Vagina (tissue), 2 donors: Measurements from ENCODE around the gene ZNF669. TPM values are rescaled to one million over a fixed set of nuclear protein-coding genes. Genes with fewer than 3 reads are reported as not detected.

ENCODE experiments used
- DNase-seq, 2 donors: peaks; one replicate each; pipeline ENCODE4 v3.0.0-alpha.2; 2017; ENCODE audit errors: extremely low spot score in 2 of 2
- H3K27ac ChIP-seq: fragments of 200-600 bp; sonication (generic); one replicate; pipeline ENCODE4 v1.5.1; 2019
- H3K27me3 ChIP-seq: fragments of 200-600 bp; sonication (generic); one replicate; pipeline ENCODE4 v1.5.1; 2019
- H3K36me3 ChIP-seq, 2 donors: fragments of 200-600 bp; sonication (generic); one replicate each; pipeline ENCODE4 v1.5.1; 2017 to 2019
- H3K4me1 ChIP-seq: fragments of 200-600 bp; sonication (generic); one replicate; pipeline ENCODE4 v1.5.1; 2019
- H3K4me3 ChIP-seq, 2 donors: fragments of 200-600 bp; sonication (generic); 1 replicate in 1 of 2; 2 replicates in 1 of 2; pipeline ENCODE4 v1.5.1; 2016 to 2019
- H3K9me3 ChIP-seq: fragments of 200-600 bp; sonication (generic); one replicate; pipeline ENCODE4 v1.5.1; 2019
- POLR2A ChIP-seq, 2 donors: fragments of 450-650 bp; IDR thresholded peaks; one replicate each; pipeline ENCODE4 v1.6.1; 2017; ENCODE audit warnings: antibody characterized with exemption in 2 of 2, mild to moderate bottlenecking in 2 of 2, moderate library complexity in 2 of 2
- POLR2AphosphoS5 ChIP-seq, 2 donors: sonication (generic); formaldehyde crosslinking; IDR thresholded peaks; one replicate each; pipeline ENCODE4 v1.9.0; 2017; ENCODE audit warnings: antibody characterized with exemption in 2 of 2, mild to moderate bottlenecking in 2 of 2, low read depth in 1 of 2; ENCODE audit not compliant: insufficient read depth in 1 of 2
- intact Hi-C: fragments of 100-400 bp; cut with DNase I; formaldehyde crosslinking; loops from one replicate; pipeline ENCODE4 v1.15.1; 2023
- total RNA-seq: library from RNA; depleted of rRNA; stranded (reverse); fragments of >200 nt; gene quantifications from one replicate; pipeline ENCODE4 v1.2.3, GENCODE V29; 2016
- TF ChIP-seq, protein P1 (sequence below), 3 experiments: fragments of 450-650 bp in 2 of 3; fragments of 200-600 bp in 1 of 3; sonication (generic) in 1 of 3; IDR thresholded peaks; one replicate each; pipeline ENCODE4 v1.5.1; 2017 to 2019; ENCODE audit warnings: antibody characterized with exemption in 3 of 3, mild to moderate bottlenecking in 2 of 3, moderate library complexity in 2 of 3

ZNF669 gene
- total RNA-seq, 1 donor from 2014 or later = 5.4 TPM

- H3K36me3 ChIP-seq = no peaks in the 10 kb centered on the region
- intact Hi-C loops = no loop called here
- no peaks in the 10 kb centered on the region for H3K4me1 ChIP-seq
- H3K4me3 ChIP-seq = no peak overlapping the region
- no peaks in the 10 kb centered on the region for H3K27me3 ChIP-seq
- TF ChIP-seq POLR2AphosphoS5 (IDR thresholded peaks at IDR 0.05; ENCODE audit: insufficient read depth in 1 of 2, low read depth in 1 of 2) (no peak), POLR2A (IDR thresholded peaks at IDR 0.05) (no peak)
- TF ChIP-seq, protein P1, sequence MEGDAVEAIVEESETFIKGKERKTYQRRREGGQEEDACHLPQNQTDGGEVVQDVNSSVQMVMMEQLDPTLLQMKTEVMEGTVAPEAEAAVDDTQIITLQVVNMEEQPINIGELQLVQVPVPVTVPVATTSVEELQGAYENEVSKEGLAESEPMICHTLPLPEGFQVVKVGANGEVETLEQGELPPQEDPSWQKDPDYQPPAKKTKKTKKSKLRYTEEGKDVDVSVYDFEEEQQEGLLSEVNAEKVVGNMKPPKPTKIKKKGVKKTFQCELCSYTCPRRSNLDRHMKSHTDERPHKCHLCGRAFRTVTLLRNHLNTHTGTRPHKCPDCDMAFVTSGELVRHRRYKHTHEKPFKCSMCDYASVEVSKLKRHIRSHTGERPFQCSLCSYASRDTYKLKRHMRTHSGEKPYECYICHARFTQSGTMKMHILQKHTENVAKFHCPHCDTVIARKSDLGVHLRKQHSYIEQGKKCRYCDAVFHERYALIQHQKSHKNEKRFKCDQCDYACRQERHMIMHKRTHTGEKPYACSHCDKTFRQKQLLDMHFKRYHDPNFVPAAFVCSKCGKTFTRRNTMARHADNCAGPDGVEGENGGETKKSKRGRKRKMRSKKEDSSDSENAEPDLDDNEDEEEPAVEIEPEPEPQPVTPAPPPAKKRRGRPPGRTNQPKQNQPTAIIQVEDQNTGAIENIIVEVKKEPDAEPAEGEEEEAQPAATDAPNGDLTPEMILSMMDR (IDR thresholded peaks at IDR 0.05) = no peak
- H3K27ac ChIP-seq = no peak overlapping the region
- H3K9me3 ChIP-seq = no peaks in the 10 kb centered on the region
- DNase-seq = no peak
These were observed 33.5 kb downstream of the ZNF669 start for GRCh38 chr1:247070645-247071044.

- TF ChIP-seq POLR2A (IDR thresholded peaks at IDR 0.05) (no peak), POLR2AphosphoS5 (IDR thresholded peaks at IDR 0.05; ENCODE audit: insufficient read depth in 1 of 2, low read depth in 1 of 2) (no peak)
- TF ChIP-seq, protein P1 (IDR thresholded peaks at IDR 0.05) = no peak
- intact Hi-C loops = no loop called here
- no peaks in the 10 kb centered on the region for H3K9me3 ChIP-seq
- H3K27ac ChIP-seq = no peak overlapping the region
- H3K36me3 ChIP-seq = no peaks in the 10 kb centered on the region
- no peak for DNase-seq
- H3K4me3 ChIP-seq = no peak overlapping the region
- H3K27me3 ChIP-seq = no peaks in the 10 kb centered on the region
- H3K4me1 ChIP-seq = no peaks in the 10 kb centered on the region
These were observed 39.9 kb downstream of the ZNF669 start for GRCh38 chr1:247064304-247064703.

DNA sequence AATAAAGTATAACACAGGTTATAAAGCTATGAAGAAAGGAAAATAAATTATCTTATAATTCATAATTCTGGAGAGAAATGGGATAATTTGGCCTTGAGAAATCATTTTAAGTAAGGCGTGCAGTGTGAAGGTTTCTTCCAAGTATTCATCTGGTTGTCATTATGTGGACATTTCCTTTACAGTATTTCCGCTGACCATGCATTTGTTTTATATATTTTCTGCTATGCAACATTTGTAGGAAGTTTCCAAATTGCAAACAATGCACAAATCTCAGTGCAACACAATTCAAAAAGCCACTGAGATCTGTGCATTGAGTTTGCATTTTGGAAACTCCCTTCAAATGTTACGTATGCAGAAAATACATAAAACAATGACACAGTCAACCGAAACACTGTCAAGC, 43.4 kb downstream of the ZNF669 start:
- H3K4me1 ChIP-seq = no peaks in the 10 kb centered on the region
- H3K4me3 ChIP-seq = no peak overlapping the region
- intact Hi-C loops = no loop called here
- H3K27ac ChIP-seq = no peak overlapping the region
- H3K27me3 ChIP-seq = no peaks in the 10 kb centered on the region
- TF ChIP-seq, protein P1 (IDR thresholded peaks at IDR 0.05) = no peak
- H3K9me3 ChIP-seq = no peaks in the 10 kb centered on the region
- H3K36me3 ChIP-seq = no peaks in the 10 kb centered on the region
- DNase-seq = no peak

- DNase-seq = no peak
- intact Hi-C loops = no loop called here
- H3K27ac ChIP-seq = no peak overlapping the region
- H3K9me3 ChIP-seq = no peaks in the 10 kb centered on the region
- H3K36me3 ChIP-seq = no peaks in the 10 kb centered on the region
- H3K4me1 ChIP-seq = peaks cover 6% of the 10 kb centered on the region
- no peak overlapping the region for H3K4me3 ChIP-seq
- TF ChIP-seq POLR2A (IDR thresholded peaks at IDR 0.05) (no peak), POLR2AphosphoS5 (IDR thresholded peaks at IDR 0.05; ENCODE audit: insufficient read depth in 1 of 2, low read depth in 1 of 2) (no peak)
- TF ChIP-seq, protein P1 (IDR thresholded peaks at IDR 0.05) = no peak
- no peaks in the 10 kb centered on the region for H3K27me3 ChIP-seq
These were observed 48.1 kb downstream of the ZNF669 start for GRCh38 chr1:247056071-247056470.

DNA sequence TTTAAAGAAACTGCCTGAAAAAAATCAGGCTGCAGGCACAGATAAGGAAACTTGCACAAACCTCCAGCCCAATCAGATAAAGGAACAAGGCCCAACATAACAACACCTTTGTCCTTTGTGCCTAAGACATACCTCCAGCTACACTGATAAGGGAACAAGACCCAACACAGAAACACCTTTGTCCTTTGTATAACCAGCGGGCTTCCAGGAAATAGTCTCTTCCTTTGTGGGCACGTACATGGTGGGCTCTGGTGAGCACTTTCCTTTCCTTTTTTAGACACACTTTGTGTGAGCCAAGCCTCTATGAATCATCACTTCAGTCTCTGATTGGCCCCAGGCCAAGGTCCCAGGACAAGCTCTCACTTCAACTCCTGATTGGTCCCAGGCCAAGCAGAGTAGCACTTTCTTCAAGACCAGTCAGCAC, 49.2 kb downstream of the ZNF669 start:
- Histone ChIP-seq H3K4me1 (peaks cover 6% of the 10 kb centered on the region), H3K27ac (no peak overlapping the region), H3K4me3 (no peak overlapping the region), H3K36me3 (no peaks in the 10 kb centered on the region), H3K27me3 (no peaks in the 10 kb centered on the region), H3K9me3 (no peaks in the 10 kb centered on the region)
- DNase-seq = no peak
- TF ChIP-seq, protein P1 (IDR thresholded peaks at IDR 0.05) = no peak
- no peak for TF ChIP-seq POLR2AphosphoS5 (IDR thresholded peaks at IDR 0.05; ENCODE audit: insufficient read depth in 1 of 2, low read depth in 1 of 2)
- no peak for TF ChIP-seq POLR2A (IDR thresholded peaks at IDR 0.05)
- intact Hi-C loops = no loop called here

Other genes with a start within 250 kb of the ZNF669 start
- gene AHCTF1, start 172.4 kb downstream of the ZNF669 start, total RNA-seq = 41.0 TPM
- 0.49 TPM for gene ZNF695, start 96.3 kb downstream of the ZNF669 start, total RNA-seq
- 2.7 TPM for gene ZNF670, start 25.5 kb downstream of the ZNF669 start, total RNA-seq
- 39.3 TPM for gene ZNF124, start 67.7 kb upstream of the ZNF669 start, total RNA-seq
- not detected for gene VN1R5, start 151.7 kb upstream of the ZNF669 start, total RNA-seq
- 39.0 TPM for gene ZNF496, start 227.5 kb upstream of the ZNF669 start, total RNA-seq